Measurements from ENCODE around the gene DOCK6.

GRCh38 chr19:11204076-11204602 is 58.2 kb downstream of the DOCK6 start:
- TF ChIP-seq CTCF (IDR thresholded peaks at IDR 0.05) (no peak; the same call in 1 of the 2 replicates), REST (IDR thresholded peaks at IDR 0.05; ENCODE audit: insufficient read depth in 1 of 2, low read depth in 2 of 2, low read length in 1 of 2) (no peak), POLR2AphosphoS5 (IDR thresholded peaks at IDR 0.05; ENCODE audit: low read depth, low read length) (no peak), SIN3A (IDR thresholded peaks at IDR 0.05; ENCODE audit: borderline replicate concordance, insufficient read depth, low read depth, low read length) (no peak)
